Panc1 (cell line): ENCODE measurements around the gene ALLC.

ENCODE experiments used
- CTCF ChIP-seq: fragments of 450-650 bp; IDR thresholded peaks from 2 replicates; pipeline ENCODE4 v1.5.1; 2017; ENCODE audit warnings: mild to moderate bottlenecking
- POLR2AphosphoS5 ChIP-seq: IDR thresholded peaks from 2 replicates; pipeline ENCODE4 v1.6.1; 2012; ENCODE audit warnings: mild to moderate bottlenecking, low read depth, low read length, moderate library complexity
- SIN3A ChIP-seq: IDR thresholded peaks from 2 replicates; pipeline ENCODE4 v1.6.1; 2012; ENCODE audit warnings: low read depth, mild to moderate bottlenecking, low read length, moderate library complexity, borderline replicate concordance; ENCODE audit not compliant: insufficient read depth

GRCh38 chr2:3638456-3638810 is 19.6 kb upstream of the ALLC start:
- no peak for TF ChIP-seq CTCF
- TF ChIP-seq POLR2AphosphoS5, result no peak
- TF ChIP-seq SIN3A, result no peak
